GM12878 (cell line): ENCODE results near the gene HECTD3. TPM values are rescaled to one million over a fixed set of nuclear protein-coding genes. Genes with fewer than 3 reads are reported as not detected.

Experiments used
- ATAC-seq: fragments of 200-7000 bp; cut with Tn5 transposase; 3 replicates; pipeline ENCODE4 v1.9.1; 2020; ENCODE audit warnings: mild to moderate bottlenecking, moderate library complexity
- BruUV-seq: library from RNA; stranded (reverse); fragments of 400-500 nt; replicated peaks from 2 replicates; lab custom pipeline; 2021; lab: Mats Ljungman, UMichigan
- CTCF ChIA-PET: fragments of 300-600 bp; sonication (Branson Sonifier 250); formaldehyde crosslinking; extraction: SDS; loops from one replicate; lab custom pipeline; 2021; ENCODE audit warnings: inconsistent platforms; lab: Yijun Ruan, JAX
- POLR2A ChIA-PET: fragments of 350-600 bp; formaldehyde crosslinking; extraction: SDS; loops from one replicate; lab custom pipeline; 2021; ENCODE audit warnings: inconsistent platforms; lab: Charles Lee
- RAD21 ChIA-PET: fragments of 300-600 bp; sonication (Branson Sonifier 250); formaldehyde crosslinking; loops from one replicate; lab custom pipeline; 2023; ENCODE audit warnings: antibody characterized with exemption; ENCODE audit not compliant: unreplicated experiment; lab: Charles Lee
- SMC1A ChIA-PET: fragments of 300-600 bp; sonication (Branson Sonifier 250); formaldehyde crosslinking; loops from one replicate; lab custom pipeline; 2023; ENCODE audit not compliant: unreplicated experiment, uncharacterized antibody; lab: Charles Lee
- DNase-seq: peaks from one replicate; pipeline ENCODE4 v3.0.0-alpha.2; 2011; ENCODE audit warnings: low read depth, low spot score
- FAIRE-seq: peaks from 3 replicates; lab custom pipeline; 2011; peaks lifted over from hg19 to GRCh38; lab: Jason Lieb, UNC
- H2AFZ ChIP-seq: 2 replicates; pipeline ENCODE4 v1.6.0; 2011; ENCODE audit warnings: low read depth, low read length, control low read depth; ENCODE audit not compliant: control insufficient read depth
- H3K27ac ChIP-seq: 2 replicates; pipeline ENCODE4 v1.5.1; 2011; ENCODE audit warnings: control low read depth; ENCODE audit not compliant: control insufficient read depth, insufficient read depth
- H3K27me3 ChIP-seq, 2 experiments: replicated peaks in 1 of 2; 2 replicates each; pipeline versions ENCODE4 v1.6.0 to v1.6.1; 2011; ENCODE audit warnings: low read length in 1 of 2; ENCODE audit not compliant: control insufficient read depth in 2 of 2, insufficient read depth in 2 of 2
- H3K36me3 ChIP-seq, 2 experiments: 2 replicates each; pipeline ENCODE4 v1.5.1; 2011; ENCODE audit warnings: low read length in 1 of 2; ENCODE audit not compliant: control insufficient read depth in 2 of 2, insufficient read depth in 2 of 2
- H3K4me1 ChIP-seq: 2 replicates; pipeline ENCODE4 v1.6.1; 2011; ENCODE audit warnings: mild to moderate bottlenecking, low read length, moderate library complexity, mixed read lengths; ENCODE audit not compliant: control insufficient read depth, insufficient read depth
- H3K4me2 ChIP-seq: 2 replicates; pipeline ENCODE4 v1.6.0; 2011; ENCODE audit warnings: control low read depth; ENCODE audit not compliant: control insufficient read depth, insufficient read depth
- H3K4me3 ChIP-seq: fragments of 200-600 bp; sonication (generic); 2 replicates; pipeline ENCODE4 v1.5.1; 2016
- H3K79me2 ChIP-seq: 2 replicates; pipeline ENCODE4 v1.6.0; 2011; ENCODE audit warnings: low read length; ENCODE audit not compliant: control insufficient read depth, insufficient read depth
- H3K9ac ChIP-seq: 2 replicates; pipeline ENCODE4 v1.8.0; 2011; ENCODE audit warnings: low read length, control low read depth, mixed read lengths; ENCODE audit not compliant: control insufficient read depth, insufficient read depth
- H3K9me3 ChIP-seq: replicated peaks from 3 replicates; pipeline ENCODE4 v1.5.1; 2011; ENCODE audit warnings: mild to moderate bottlenecking, low read length; ENCODE audit not compliant: control insufficient read depth, insufficient read depth
- H4K20me1 ChIP-seq: 2 replicates; pipeline ENCODE4 v1.6.0; 2011; ENCODE audit not compliant: control insufficient read depth, insufficient read depth
- ATF7 ChIP-seq: fragments of 450-650 bp; IDR thresholded peaks from 2 replicates; pipeline ENCODE4 v1.6.1; 2016; ENCODE audit warnings: low read depth, mild to moderate bottlenecking
- BRCA1 ChIP-seq: IDR thresholded peaks from 2 replicates; pipeline ENCODE4 v1.6.1; 2011; ENCODE audit warnings: low read depth, low read length, improper control_type of control experiment
- CBX3 ChIP-seq: fragments of 200-600 bp; sonication (generic); IDR thresholded peaks from 2 replicates; pipeline ENCODE4 v1.6.1; 2016; ENCODE audit warnings: low read depth, borderline replicate concordance
- CHD2 ChIP-seq: IDR thresholded peaks from 2 replicates; pipeline ENCODE4 v1.6.1; 2011; ENCODE audit warnings: low read depth, low read length, improper control_type of control experiment, borderline replicate concordance
- EGR1 ChIP-seq, 2 experiments: IDR thresholded peaks; 1 replicate in 1 of 2; 2 replicates in 1 of 2; pipeline ENCODE4 v1.6.1; 2011 to 2012; ENCODE audit warnings: low read depth in 2 of 2, low read length in 2 of 2, borderline replicate concordance in 1 of 2, mild to moderate bottlenecking in 1 of 2, moderate library complexity in 1 of 2
- EP300 ChIP-seq, 2 experiments: fragments of 150-350 bp in 1 of 2; IDR thresholded peaks; 2 replicates each; pipeline ENCODE4 v1.6.1; 2011 to 2012; ENCODE audit warnings: low read depth in 2 of 2, low read length in 2 of 2, borderline replicate concordance in 1 of 2, improper control_type of control experiment in 1 of 2, inconsistent platforms in 1 of 2; ENCODE audit not compliant: control insufficient read depth in 1 of 2
- ETV6 ChIP-seq, 2 experiments: fragments of 450-650 bp in 1 of 2; IDR thresholded peaks in 1 of 2; conservative IDR thresholded peaks in 1 of 2; 2 replicates each; pipeline ENCODE4 v1.6.1; 2014; ENCODE audit warnings: antibody characterized with exemption in 1 of 2, borderline replicate concordance in 1 of 2, low read depth in 1 of 2, mild to moderate bottlenecking in 1 of 2, moderate library complexity in 1 of 2
- LARP7 ChIP-seq: fragments of 450-650 bp; IDR thresholded peaks from 2 replicates; pipeline ENCODE4 v1.6.1; 2017; ENCODE audit warnings: mild to moderate bottlenecking
- MLLT1 ChIP-seq: fragments of 450-650 bp; IDR thresholded peaks from 2 replicates; pipeline ENCODE4 v1.6.1; 2016; ENCODE audit warnings: mild to moderate bottlenecking
- POU2F2 ChIP-seq: IDR thresholded peaks from 3 replicates; pipeline ENCODE4 v1.6.1; 2011; ENCODE audit warnings: low read depth, mild to moderate bottlenecking, low read length, borderline replicate concordance
- RELB ChIP-seq: fragments of 450-650 bp; IDR thresholded peaks from 2 replicates; pipeline ENCODE4 v1.6.1; 2017; ENCODE audit warnings: low read depth, mild to moderate bottlenecking, moderate library complexity
- SMAD5 ChIP-seq: IDR thresholded peaks from 2 replicates; pipeline ENCODE4 v1.6.1; 2016; ENCODE audit warnings: antibody characterized with exemption, low read depth
- SPI1 ChIP-seq: IDR thresholded peaks from 2 replicates; pipeline ENCODE4 v1.6.1; 2011; ENCODE audit warnings: low read depth, mild to moderate bottlenecking, low read length, moderate library complexity, borderline replicate concordance; ENCODE audit not compliant: insufficient read depth
- SRF ChIP-seq, 2 experiments: IDR thresholded peaks; 2 replicates each; pipeline ENCODE4 v1.6.1; 2011; ENCODE audit warnings: low read depth in 2 of 2, low read length in 2 of 2, mild to moderate bottlenecking in 1 of 2, moderate library complexity in 1 of 2
- SUZ12 ChIP-seq: fragments of 200-600 bp; sonication (generic); IDR thresholded peaks from one replicate; pipeline ENCODE4 v1.6.1; 2018; ENCODE audit warnings: antibody characterized with exemption, mild to moderate bottlenecking; ENCODE audit not compliant: unreplicated experiment
- TAF1 ChIP-seq: IDR thresholded peaks from 2 replicates; pipeline ENCODE4 v1.6.1; 2011; ENCODE audit warnings: mild to moderate bottlenecking, low read depth, low read length, borderline replicate concordance
- TCF12 ChIP-seq: IDR thresholded peaks from 2 replicates; pipeline ENCODE4 v1.6.1; 2011; ENCODE audit warnings: low read depth, mild to moderate bottlenecking, low read length
- ZNF207 ChIP-seq: fragments of 450-650 bp; IDR thresholded peaks from 2 replicates; pipeline ENCODE4 v1.6.1; 2014; ENCODE audit warnings: antibody characterized with exemption, mild to moderate bottlenecking, borderline replicate concordance
- ZNF622 ChIP-seq: fragments of 450-650 bp; IDR thresholded peaks from 2 replicates; pipeline ENCODE4 v1.6.1; 2017; ENCODE audit warnings: mild to moderate bottlenecking, inconsistent platforms
- WGBS: methylation state at CpG from one replicate; pipeline ENCODE4 v1.1.6; 2016; ENCODE audit warnings: low lambda C conversion rate; ENCODE audit not compliant: insufficient replicate concordance, insufficient coverage; ENCODE audit errors: missing lambda C conversion rate; 5-methylcytosine and 5-hydroxymethylcytosine counted together
- in situ Hi-C: fragments of 300-500 bp; cut with MboI; formaldehyde crosslinking; loops from 9 replicates; pipeline ENCODE4 v1.14.3; 2018; ENCODE audit warnings: mixed read lengths
- intact Hi-C: fragments of 100-400 bp; cut with micrococcal nuclease; formaldehyde crosslinking; loops from one replicate; pipeline ENCODE4 v1.14.2; 2022; ENCODE audit not compliant: unreplicated experiment
- polyA plus RNA-seq, 11 experiments: library from polyadenylated mRNA; depleted of rRNA in 4 of 11; unstranded in 6 of 11; stranded (reverse) in 5 of 11; fragments of >200 nt; fragmentation: Nextera tagmentation in 4 of 11; fragmentation: Illumina TruSeq in 1 of 11; extraction: Ambion mirVana in 4 of 11; extraction: Trizol in 1 of 11; gene quantifications; 1 replicate in 1 of 11; 2 replicates in 10 of 11; pipeline versions ENCODE4 v1.2.1 to v1.2.3, GENCODE V29; 2011 to 2016; ENCODE audit warnings: inconsistent platforms in 2 of 11, missing spikeins in 2 of 11, low read depth in 1 of 11
- total RNA-seq, 4 experiments: library from RNA; depleted of rRNA in 3 of 4; stranded (reverse); fragments of >200 nt in 3 of 4; fragmentation: Illumina TruSeq in 1 of 4; extraction: Trizol in 1 of 4; gene quantifications; 2 replicates each; pipeline versions ENCODE4 v1.2.1 to v1.2.3, GENCODE V29; 2013 to 2021

The HECTD3 gene
- total and polyA plus RNA-seq, 10 of the 15 experiments (the other 5 are each of a cell fraction or from before 2014, with no cell fraction given): 3.4 to 30.4 (median 22.6) TPM

GRCh38 chr1:45059829-45060228 lies 48.7 kb upstream of the HECTD3 start:
- SMC1A ChIA-PET: interaction anchor here (1.1 kb wide), 1 partner anchor 18 kb away, joined by 3 read pairs; no protein-coding TSS in a partner anchor
- CTCF ChIA-PET: interaction anchor here (0.6 to 0.9 kb wide), 2 partner anchors 8 to 14 kb away, joined by 3 read pairs; no protein-coding TSS in a partner anchor
- Histone ChIP-seq H3K27me3 (no peaks in the 10 kb centered on the region), H3K9me3 (no peaks in the 10 kb centered on the region), H2AFZ (no peak overlapping the region), H3K79me2 (no peaks in the 10 kb centered on the region), H3K4me2 (no peak overlapping the region), H3K9ac (no peak overlapping the region), H3K4me3 (no peak overlapping the region), H3K4me1 (peaks cover 5% of the 10 kb centered on the region; the same call in 1 of the 2 replicates), H3K36me3 (no peaks in the 10 kb centered on the region), H3K27ac (no peak overlapping the region), H4K20me1 (no peaks in the 10 kb centered on the region)
- in situ Hi-C loops (no loop called here), intact Hi-C loops (no loop called here)
- no peak for DNase-seq
- RAD21 ChIA-PET: no interaction called here
- POLR2A ChIA-PET: interaction anchor here (1.1 kb wide), 1 partner anchor 26 kb away, joined by 3 read pairs; no protein-coding TSS in a partner anchor
- FAIRE-seq: no peak
- 31% methylated on average over 2 of the region's 2 CpGs for WGBS
- TF ChIP-seq RELB (no peak), ETV6 (conservative IDR thresholded peaks at IDR 0.05 in 1 of 2, IDR thresholded peaks at IDR 0.05 in 1 of 2; ENCODE audit: borderline replicate concordance in 1 of 2, low read depth in 1 of 2) (no peak), SMAD5 (no peak), EGR1 (IDR thresholded peaks at IDR 0.05; ENCODE audit: borderline replicate concordance in 1 of 2, low read depth in 2 of 2, low read length in 2 of 2) (no peak), ZNF622 (no peak), TAF1 (no peak), EP300 (IDR thresholded peaks at IDR 0.05; ENCODE audit: borderline replicate concordance in 1 of 2, control insufficient read depth in 1 of 2, low read depth in 2 of 2, low read length in 2 of 2) (no peak), MLLT1 (no peak), LARP7 (no peak), POU2F2 (no peak), CBX3 (no peak), ATF7 (no peak), SRF (IDR thresholded peaks at IDR 0.05; ENCODE audit: low read depth in 2 of 2, low read length in 2 of 2) (no peak), TCF12 (no peak), ZNF207 (no peak), SUZ12 (no peak), BRCA1 (no peak), CHD2 (no peak), SPI1 (no peak)
- BruUV-seq: no TSS peak
- no peak for ATAC-seq
